RWPE1 (cell line): ENCODE data around the gene AGRN.

Experiments used
- CTCF ChIA-PET: fragments of 350-600 bp; sonication (Branson Sonifier 250); formaldehyde crosslinking; extraction: SDS; loops from one replicate; lab custom pipeline; 2021; lab: Yijun Ruan, JAX
- POLR2A ChIA-PET: fragments of 400-600 bp; formaldehyde crosslinking; extraction: SDS; loops from one replicate; lab custom pipeline; 2020; ENCODE audit warnings: antibody characterized with exemption; ENCODE audit not compliant: low non-redundant PET; lab: Yijun Ruan, JAX
- DNase-seq: peaks from one replicate; pipeline ENCODE4 v3.0.0; 2012; ENCODE audit warnings: low spot score
- H3K27ac ChIP-seq: fragments of 450-650 bp; 2 replicates; pipeline ENCODE4 v1.5.1; 2017
- TF ChIP-seq, protein P1 (sequence below): fragments of 450-650 bp; conservative IDR thresholded peaks from 2 replicates; pipeline ENCODE4 v1.5.1; 2017; ENCODE audit warnings: low read depth, mild to moderate bottlenecking

Gene AGRN

DNA sequence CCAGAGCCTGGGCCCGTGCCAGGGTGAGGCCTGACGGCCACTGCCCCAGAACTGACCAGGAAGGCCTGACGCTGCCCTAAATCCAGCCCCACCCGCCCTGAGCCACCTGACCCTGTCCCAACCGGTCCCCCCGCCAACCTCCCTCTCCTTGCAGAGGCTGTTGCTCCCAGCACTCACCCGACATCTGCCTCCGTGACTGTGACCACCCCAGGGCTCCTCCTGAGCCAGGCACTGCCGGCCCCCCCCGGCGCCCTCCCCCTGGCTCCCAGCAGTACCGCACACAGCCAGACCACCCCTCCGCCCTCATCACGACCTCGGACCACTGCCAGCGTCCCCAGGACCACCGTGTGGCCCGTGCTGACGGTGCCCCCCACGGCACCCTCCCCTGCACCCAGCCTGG is 26.3 kb downstream of the AGRN start:
- POLR2A ChIA-PET: no interaction called here
- TF ChIP-seq, protein P1, sequence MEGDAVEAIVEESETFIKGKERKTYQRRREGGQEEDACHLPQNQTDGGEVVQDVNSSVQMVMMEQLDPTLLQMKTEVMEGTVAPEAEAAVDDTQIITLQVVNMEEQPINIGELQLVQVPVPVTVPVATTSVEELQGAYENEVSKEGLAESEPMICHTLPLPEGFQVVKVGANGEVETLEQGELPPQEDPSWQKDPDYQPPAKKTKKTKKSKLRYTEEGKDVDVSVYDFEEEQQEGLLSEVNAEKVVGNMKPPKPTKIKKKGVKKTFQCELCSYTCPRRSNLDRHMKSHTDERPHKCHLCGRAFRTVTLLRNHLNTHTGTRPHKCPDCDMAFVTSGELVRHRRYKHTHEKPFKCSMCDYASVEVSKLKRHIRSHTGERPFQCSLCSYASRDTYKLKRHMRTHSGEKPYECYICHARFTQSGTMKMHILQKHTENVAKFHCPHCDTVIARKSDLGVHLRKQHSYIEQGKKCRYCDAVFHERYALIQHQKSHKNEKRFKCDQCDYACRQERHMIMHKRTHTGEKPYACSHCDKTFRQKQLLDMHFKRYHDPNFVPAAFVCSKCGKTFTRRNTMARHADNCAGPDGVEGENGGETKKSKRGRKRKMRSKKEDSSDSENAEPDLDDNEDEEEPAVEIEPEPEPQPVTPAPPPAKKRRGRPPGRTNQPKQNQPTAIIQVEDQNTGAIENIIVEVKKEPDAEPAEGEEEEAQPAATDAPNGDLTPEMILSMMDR: no peak
- DNase-seq: no peak
- no peak overlapping the region for H3K27ac ChIP-seq
- CTCF ChIA-PET: no interaction called here

DNA sequence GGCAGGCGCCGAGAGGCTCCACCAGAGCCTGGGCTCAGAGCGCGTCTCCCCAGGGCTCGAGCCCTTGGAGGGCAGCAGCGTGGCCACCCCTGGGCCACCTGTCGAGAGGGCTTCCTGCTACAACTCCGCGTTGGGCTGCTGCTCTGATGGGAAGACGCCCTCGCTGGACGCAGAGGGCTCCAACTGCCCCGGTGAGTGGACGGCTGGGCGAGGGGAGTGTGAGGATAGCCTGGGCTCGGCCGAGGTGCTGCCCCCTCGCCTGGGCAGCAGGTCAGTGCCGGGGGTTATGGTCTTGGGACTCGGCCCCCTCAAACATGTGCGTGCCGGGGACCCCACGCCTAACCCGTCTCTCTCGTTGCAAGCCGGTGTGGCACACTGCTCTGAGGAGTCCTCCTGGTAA is 26.8 kb downstream of the AGRN start:
- POLR2A ChIA-PET: no interaction called here
- TF ChIP-seq, protein P1: no peak
- CTCF ChIA-PET: no interaction called here
- no peak overlapping the region for H3K27ac ChIP-seq
- DNase-seq: no peak

DNA sequence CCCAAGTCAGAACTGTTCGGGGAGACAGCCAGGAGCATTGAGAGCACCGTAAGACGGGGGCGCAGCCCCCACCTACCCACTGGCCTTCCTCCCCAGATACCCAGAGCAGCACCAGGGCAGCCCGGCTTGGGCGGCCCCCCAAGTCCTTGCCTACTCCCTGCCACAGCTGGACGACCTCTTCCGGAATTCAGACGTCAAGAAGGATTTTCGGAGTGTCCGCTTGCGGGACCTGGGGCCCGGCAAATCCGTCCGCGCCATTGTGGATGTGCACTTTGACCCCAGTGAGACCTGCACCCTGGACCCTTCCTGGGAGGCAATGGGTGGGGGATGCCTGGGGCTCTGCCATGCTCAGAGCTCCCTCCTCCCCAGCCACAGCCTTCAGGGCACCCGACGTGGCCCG is 27.5 kb downstream of the AGRN start:
- no peak for DNase-seq
- H3K27ac ChIP-seq: no peak overlapping the region
- CTCF ChIA-PET: interaction anchor here (0.6 kb wide), 1 partner anchor 16 kb away, joined by 3 read pairs; no protein-coding TSS in a partner anchor
- TF ChIP-seq, protein P1: no peak
- POLR2A ChIA-PET: no interaction called here

DNA sequence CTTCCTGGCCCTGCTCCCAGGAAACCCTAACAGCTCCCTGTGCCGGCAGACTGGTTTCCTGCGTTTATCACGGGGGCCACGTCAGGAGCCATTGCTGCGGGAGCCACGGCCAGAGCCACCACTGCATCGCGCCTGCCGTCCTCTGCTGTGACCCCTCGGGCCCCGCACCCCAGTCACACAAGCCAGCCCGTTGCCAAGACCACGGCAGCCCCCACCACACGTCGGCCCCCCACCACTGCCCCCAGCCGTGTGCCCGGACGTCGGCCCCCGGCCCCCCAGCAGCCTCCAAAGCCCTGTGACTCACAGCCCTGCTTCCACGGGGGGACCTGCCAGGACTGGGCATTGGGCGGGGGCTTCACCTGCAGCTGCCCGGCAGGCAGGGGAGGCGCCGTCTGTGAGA is 28.0 kb downstream of the AGRN start:
- DNase-seq: no peak
- ChIA-PET POLR2A (no interaction called here), CTCF (no interaction called here)
- TF ChIP-seq, protein P1: no peak
- H3K27ac ChIP-seq: no peak overlapping the region

DNA sequence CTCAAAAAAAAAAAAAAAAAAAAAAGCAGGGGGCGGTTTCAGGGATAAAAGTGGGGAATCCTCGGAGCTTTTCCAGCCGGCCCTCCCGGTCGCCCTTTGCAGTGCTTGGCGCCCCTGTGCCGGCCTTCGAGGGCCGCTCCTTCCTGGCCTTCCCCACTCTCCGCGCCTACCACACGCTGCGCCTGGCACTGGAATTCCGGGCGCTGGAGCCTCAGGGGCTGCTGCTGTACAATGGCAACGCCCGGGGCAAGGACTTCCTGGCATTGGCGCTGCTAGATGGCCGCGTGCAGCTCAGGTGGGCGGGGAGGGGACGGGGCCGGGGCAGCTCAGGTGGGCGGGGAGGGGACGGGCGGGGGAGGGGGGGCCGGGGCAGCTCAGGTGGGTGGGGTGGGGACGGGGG is 28.8 kb downstream of the AGRN start:
- no peak overlapping the region for H3K27ac ChIP-seq
- TF ChIP-seq, protein P1: no peak
- no peak for DNase-seq
- POLR2A ChIA-PET: no interaction called here
- CTCF ChIA-PET: no interaction called here

DNA sequence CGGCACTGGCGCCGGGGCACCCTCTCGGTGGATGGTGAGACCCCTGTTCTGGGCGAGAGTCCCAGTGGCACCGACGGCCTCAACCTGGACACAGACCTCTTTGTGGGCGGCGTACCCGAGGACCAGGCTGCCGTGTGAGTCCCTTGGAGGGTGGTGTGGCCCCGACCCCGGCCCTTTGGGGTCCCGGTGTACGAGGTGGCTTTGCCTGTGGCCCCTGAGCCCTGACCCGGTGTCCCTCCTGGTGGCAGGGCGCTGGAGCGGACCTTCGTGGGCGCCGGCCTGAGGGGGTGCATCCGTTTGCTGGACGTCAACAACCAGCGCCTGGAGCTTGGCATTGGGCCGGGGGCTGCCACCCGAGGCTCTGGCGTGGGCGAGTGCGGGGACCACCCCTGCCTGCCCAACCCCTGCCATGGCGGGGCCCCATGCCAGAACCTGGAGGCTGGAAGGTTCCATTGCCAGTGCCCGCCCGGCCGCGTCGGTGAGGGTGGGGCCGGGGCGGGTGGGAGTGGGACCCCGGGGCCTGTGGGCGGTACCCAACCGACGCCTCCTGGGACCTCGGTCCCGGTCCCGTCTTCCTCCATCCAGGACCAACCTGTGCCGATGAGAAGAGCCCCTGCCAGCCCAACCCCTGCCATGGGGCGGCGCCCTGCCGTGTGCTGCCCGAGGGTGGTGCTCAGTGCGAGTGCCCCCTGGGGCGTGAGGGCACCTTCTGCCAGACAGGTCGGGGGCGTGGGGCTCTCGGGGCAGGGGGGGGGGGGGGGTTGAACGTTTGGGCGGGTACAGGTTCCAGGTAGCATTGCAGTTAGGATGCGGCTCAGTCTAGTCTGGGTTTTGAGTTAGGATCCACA is 29.6 kb downstream of the AGRN start:
- TF ChIP-seq, protein P1: no peak
- POLR2A ChIA-PET: no interaction called here
- DNase-seq: no peak

More for the DNA sequence above, 29.6 kb downstream of the AGRN start:
- CTCF ChIA-PET: no interaction called here
- no peak overlapping the region for H3K27ac ChIP-seq
